Hematopoietic multipotent progenitor cell treated with erythropoietin and hydrocortisone succinate and interleukin-3 and kit ligand, for 6 days (in vitro differentiated cells): ENCODE results near the gene KLF2.
"Not testable (repeated sequence)": the region's sequence is repeated elsewhere in the genome, so short reads cannot be mapped to it uniquely, and the experiment has no call there.

Experiments
- DNase-seq: peaks from one replicate; pipeline ENCODE4 v3.0.0-alpha.2; 2015

The KLF2 gene

DNA sequence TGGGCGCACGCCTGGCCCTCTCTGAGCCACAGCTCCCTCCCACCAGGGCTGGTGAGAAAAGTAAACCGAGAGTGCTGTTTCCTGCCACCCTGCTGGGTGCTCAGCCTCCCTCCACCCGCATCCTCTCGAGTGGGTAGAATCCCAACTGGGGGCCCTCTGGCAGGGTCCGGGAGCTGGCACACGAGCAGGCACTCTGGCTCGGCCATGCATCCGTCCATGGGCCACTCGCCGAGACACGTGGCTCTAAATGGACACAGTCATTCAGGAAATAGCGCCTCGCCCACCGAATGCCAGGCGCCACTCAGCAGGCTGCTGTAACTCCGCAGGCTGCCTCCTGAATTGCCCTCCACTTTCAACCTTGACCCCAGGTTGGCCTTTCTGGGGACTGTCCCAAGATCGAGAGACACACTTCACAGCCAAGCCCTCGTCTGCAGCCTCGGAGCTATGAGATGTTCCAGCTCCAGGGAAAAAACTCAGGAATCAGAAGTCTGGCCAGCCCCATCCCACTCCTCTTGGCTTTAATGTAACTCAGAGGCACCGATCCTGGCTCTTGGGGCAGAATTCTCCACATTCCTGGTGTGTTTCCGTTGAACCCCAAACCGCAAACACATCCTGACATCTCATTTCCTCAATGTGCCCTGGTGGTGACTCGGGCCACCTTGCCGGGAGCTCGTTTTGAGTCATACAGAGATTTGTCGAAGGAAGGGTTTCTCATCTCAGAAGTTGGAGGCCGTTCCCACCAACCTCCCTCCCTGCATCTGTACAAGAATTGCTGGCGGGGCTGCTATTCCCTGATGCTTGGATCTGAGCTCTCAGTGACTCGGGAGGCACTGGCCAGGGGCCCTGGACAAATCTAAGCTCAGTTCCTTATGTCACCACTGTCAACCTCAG lies 14.1 kb downstream of the KLF2 start:
- DNase-seq = no peak

DNA sequence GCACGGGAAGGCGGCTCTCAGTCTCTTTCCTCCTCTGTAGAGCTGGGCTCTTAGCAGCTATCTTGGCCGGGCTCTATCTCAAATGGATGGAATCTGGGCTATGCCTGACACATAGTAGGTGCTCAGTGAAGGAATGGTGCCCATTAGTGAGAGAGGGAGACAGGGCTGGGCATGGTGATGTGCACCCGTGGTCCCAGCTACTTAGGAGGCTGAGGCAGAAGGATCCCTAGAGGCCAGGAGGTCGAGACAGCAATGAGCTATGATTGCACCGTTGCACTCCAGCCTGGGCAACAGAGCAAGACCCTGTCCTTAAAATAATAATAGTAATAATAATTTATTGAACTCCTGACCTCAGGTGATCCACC lies 14.7 kb downstream of the KLF2 start:
- DNase-seq = no peak

GRCh38 chr19:16340092-16340491 lies 15.5 kb downstream of the KLF2 start:
- DNase-seq = no peak

GRCh38 chr19:16340654-16341053 lies 16.0 kb downstream of the KLF2 start:
- no peak for DNase-seq

DNA sequence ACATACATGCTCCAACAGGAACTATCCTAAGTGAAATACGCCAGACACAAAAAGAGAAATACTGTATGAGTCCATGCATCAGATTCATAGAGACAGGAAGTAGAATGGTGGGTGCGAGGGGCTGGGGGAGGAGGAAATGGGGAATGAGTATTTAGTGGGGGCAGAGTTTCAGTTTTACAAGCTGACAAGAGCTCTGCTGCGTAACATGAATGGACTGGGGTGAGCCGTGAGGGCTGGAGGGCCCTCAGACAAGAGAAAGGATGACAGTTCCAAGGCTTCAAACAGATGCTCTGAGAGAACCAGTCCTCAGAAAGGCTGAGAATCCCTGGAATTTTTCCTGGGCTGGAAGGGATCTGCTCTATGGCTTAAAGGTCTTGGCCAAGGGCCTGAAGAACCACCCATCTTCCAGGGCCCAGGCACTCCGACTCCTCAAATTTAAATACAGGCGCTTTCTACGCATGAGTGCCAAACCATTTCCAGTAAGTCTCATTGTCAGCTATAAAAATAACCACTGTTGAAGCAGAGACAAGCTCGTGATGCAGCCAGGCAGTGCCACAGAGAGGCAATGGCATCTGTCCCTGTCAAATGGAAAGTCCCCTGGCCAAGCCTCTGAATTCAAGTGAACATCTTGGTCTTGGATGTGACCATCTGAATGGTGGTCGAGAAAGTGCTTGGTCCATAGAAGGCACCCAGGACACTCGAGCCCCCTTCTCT lies 17.5 kb downstream of the KLF2 start:
- no peak for DNase-seq

DNA sequence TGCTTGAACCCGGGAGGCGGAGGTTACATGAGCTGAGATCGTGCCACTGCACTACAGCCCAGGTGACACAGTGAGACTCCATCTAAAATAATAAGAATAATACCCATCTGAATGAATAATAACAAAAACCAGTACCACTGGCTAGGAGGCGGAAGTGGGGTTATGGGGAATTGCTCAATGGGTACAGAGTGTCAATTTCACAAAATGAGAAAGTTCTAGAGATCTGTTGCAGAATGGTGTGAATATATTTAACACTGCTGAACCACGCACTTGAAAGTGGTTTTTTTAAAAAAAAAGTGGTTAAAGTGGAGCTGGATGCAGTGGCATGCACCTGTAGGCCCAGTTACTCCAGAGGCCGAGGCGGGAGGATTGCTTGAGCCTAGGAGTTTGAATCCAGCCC lies 18.5 kb downstream of the KLF2 start:
- DNase-seq = no peak

GRCh38 chr19:16345457-16345856 lies 20.8 kb downstream of the KLF2 start:
- DNase-seq = no peak

DNA sequence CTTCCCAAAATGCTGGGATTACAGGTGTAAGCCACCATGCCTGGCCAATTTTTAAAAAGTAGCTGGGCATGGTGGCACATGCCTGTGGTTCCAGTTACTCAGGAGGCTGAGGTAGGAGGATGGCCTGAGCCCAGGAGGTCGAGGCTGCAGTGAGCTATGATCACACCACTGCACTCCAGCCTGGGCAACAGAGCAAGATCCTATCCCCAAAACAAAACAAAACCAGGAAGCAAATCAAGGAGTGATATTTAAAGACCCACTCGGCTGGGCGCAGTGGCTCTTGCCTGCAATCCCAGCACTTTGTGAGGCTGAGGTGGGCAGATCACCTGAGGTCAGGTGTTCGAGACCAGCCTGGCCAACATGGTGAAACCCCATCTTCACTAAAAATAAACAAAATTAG lies 22.5 kb downstream of the KLF2 start:
- DNase-seq = not testable (repeated sequence)

GRCh38 chr19:16347706-16348105 lies 23.1 kb downstream of the KLF2 start:
- no peak for DNase-seq

GRCh38 chr19:16349551-16350152 lies 25.0 kb downstream of the KLF2 start:
- DNase-seq = no peak

DNA sequence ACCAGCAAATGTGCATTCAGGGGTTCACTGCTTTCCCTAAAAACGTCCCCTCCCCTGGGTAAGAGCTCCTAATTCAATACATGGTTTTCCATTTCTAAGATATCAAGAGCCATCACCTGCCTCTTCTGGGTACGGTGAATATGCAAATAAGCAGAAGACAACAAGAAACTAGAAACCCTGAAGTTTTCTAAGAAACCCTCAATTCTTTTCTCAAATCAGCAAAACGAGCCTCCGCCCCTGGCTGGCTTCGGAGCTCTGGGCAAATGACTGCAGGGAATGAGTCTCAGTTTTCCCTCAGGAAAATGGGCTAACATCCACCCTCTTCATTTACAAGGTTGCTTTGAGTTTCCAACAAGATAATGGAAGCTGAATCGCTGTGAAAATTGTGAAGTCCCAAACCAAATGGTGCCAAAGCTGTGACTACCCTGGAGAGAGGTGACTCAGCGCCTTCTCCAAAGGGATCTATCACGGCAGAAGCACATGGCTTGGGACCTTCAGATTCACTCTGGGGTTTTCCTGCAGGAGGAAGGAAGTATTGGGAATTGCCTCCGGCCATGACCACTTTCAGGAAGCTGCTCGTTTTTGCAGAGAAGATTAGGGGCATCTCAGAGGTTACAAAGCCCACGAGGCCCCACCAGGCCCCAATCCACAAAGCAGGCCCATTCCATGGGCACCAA lies 26.6 kb downstream of the KLF2 start:
- DNase-seq = no peak

DNA sequence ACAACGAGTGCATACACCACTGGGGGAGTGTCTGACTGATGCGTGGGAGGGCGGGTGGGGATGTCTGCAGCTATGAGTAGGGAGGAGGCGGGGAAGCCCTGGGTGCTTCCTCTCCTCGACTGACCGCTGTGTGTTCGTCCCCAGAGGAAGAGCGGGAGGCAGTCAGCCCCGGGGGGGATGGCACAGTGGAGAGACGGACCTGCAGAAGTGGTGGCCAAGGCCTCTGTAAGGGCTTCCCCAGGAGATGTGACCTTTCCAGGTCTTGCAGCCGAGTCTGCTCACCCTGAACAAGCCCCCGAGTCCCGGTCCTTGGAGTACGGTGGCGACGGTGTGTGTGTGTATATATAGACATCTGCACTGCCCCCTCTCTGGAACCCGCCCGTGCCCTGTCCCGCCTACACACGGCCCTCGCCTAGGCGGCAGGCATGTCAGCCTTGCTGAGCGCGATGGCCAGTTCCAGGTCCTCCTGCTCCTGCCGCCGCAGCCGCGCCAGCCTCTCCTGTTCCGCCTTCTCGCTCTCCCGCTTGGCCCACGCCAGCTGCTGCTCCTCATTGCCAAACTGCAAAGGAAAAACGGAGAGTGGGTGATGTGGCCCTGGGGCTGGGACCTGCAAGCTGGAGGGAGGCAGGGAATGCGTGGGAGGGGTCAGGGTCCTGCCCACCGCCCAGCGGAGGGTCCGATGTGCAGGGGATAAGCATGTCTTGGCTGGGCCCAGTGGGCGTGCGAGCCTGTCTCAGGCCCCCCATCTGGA lies 30.8 kb downstream of the KLF2 start:
- no peak for DNase-seq

DNA sequence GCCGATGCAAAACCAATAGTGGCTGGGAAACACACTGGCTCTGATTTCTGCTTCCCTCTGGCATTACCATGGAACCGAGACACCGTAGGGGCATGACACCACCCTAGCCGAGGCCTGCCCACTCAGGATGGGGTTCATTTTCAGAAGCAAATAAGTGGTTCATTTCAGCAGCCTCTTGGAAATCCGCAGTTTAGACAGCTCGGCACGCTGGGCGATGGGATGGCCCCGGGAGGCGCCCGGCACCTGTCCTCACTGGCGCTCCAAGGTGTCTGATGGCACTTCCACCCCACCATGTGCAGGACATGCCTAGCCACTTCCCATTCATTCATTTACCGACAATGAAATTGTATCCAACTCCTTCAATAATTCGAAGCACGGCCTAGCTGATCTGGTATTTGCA lies 33.8 kb downstream of the KLF2 start:
- DNase-seq = no peak

- DNase-seq = no peak
These were observed 34.4 kb downstream of the KLF2 start for GRCh38 chr19:16359074-16359473.

- no peak for DNase-seq
These were observed 35.3 kb downstream of the KLF2 start for GRCh38 chr19:16359964-16360363.

DNA sequence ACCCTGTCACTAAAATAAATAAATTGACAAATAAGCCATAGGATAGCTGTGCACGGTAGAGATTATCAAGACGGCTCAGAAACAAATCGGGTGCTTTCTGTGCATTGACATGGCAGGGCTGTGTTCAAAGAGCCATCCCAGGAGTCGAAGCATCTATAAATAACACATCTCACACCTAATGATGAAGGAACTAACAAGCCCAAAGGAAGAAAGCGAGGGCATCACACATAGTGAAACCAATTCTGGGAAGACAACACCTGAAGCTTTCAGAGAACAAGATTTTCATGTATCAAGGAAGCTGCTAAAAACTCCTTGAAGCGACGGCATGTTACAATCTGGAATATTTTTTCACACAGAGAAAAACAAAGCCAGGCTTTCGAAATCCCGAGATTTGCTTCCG lies 36.1 kb downstream of the KLF2 start:
- DNase-seq = no peak

DNA sequence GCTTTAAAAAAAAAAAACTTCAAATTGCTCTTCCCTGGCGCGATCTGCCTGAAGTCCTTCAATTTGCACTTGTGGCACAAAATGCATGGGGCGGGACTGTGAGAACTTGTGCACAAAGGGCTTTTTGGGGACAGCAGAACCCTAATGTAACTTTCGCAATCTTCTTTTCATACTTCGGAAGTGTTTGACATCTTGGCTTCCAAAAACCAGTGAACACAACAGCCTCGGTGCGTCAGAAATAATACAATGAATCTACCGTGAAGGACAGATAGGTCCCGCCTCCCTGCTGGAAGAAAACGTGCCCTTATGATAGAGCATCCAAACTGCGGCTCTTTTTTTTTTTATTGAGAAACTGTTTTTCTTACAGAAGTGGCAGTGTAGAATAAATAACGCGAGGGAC lies 36.6 kb downstream of the KLF2 start:
- DNase-seq = no peak

DNA sequence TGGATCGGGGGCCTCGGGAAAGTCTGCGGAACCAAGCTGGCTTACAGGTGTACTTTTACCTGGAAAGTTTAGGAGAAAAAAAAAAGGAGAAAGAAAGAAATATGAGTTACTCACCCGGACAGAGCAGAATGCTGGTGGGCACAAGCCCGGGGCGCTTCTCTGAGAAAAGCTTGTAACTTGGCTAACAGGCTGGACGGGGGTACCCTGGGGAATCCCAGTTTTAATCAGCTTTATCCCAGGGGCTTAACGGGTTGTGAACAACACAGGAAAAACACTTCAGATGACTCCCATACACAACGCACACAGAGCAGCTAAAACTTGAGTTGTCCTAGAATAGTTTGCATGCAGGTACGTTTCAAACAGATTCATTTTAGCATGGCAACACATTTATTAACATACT lies 37.3 kb downstream of the KLF2 start:
- DNase-seq = no peak

- no peak for DNase-seq
These were observed 38.7 kb downstream of the KLF2 start for GRCh38 chr19:16363133-16363851.

DNA sequence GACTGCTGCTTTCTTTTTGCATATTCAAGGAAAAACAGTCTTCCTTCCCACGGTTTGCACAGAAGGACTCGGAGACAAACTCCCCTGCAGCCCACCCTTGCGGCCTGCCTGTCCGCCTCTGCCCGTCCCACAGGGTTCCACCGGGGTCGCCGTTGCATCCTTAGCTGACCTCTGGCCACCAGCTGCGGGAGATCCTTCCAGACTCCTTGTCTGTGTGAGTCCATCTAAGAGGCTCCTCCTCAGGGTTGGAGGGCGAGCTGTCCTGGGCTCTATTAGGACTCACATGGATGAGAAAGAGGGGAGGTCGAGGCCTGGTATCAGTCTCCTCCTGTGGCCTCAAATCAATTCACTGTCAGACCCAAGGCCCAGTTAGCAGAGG lies 39.2 kb downstream of the KLF2 start:
- no peak for DNase-seq

DNA sequence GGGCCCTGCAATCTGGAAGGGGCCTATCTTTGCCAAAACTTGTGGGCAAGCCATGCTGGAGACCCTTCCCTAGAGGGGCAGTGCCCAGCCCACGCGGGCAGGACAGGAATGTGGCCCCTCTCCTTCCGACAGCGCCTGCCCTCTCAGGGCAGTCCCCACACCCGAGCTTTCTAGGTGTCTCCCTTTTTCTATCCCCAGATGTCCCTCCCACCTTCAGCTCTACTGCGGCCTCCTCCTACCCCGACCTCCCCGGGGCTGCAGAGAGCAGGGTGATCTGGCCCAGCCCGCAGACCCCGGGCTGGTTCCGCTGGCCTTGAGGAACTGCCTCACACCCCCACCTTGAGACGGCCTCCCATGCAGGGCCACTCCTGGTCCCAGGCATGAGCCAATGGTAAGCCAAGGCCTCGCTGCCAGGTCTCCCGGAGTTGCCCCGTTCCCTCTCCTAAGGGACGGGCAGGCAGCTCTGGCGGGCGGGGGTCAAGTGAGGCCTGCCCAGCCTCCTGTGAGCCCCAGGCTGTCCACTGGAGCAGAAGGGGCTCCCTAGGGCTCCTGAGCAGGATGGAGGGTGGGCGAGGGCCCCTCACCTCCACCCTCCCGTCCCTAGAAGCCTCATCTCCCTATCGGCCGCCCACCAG lies 39.7 kb downstream of the KLF2 start:
- no peak for DNase-seq
